SK-N-SH (cell line): ENCODE results near the gene COL28A1. TPM values are rescaled to one million over a fixed set of nuclear protein-coding genes. Genes with fewer than 3 reads are reported as not detected.

Experiments used
- CTCF ChIA-PET: fragments of 300-600, 350-600 bp; formaldehyde crosslinking; extraction: SDS; loops from one replicate; lab custom pipeline; 2021; lab: Yijun Ruan, JAX
- POLR2A ChIA-PET: fragments of 350-600 bp; sonication (Branson Sonifier 250); formaldehyde crosslinking; extraction: SDS; loops from one replicate; lab custom pipeline; 2020; ENCODE audit warnings: antibody characterized with exemption, inconsistent platforms; lab: Yijun Ruan, JAX
- DNase-seq: peaks from one replicate; pipeline ENCODE4 v3.0.0; 2012
- H2AFZ ChIP-seq: fragments of 200-600 bp; sonication (generic); 2 replicates; pipeline ENCODE4 v1.8.1; 2016; ENCODE audit warnings: antibody characterized with exemption, mild to moderate bottlenecking, low read depth
- H3F3A ChIP-seq: fragments of 200-600 bp; sonication (generic); replicated peaks from 2 replicates; pipeline ENCODE3; 2016; ENCODE audit warnings: antibody characterized with exemption, mild to moderate bottlenecking; ENCODE audit not compliant: insufficient read depth
- H3K27ac ChIP-seq, 2 experiments: fragments of 200-500 bp in 1 of 2; fragments of 200-600 bp in 1 of 2; sonication (Bioruptor generic) in 1 of 2; sonication (generic), shearing (Covaris generic) in 1 of 2; 2 replicates each; pipeline versions ENCODE4 v1.5.1 to v1.6.1; 2014 to 2016; ENCODE audit warnings: low read depth in 2 of 2, inconsistent platforms in 1 of 2, low read length in 1 of 2, mild to moderate bottlenecking in 1 of 2, mixed read lengths in 1 of 2
- H3K27me3 ChIP-seq: fragments of 200-600 bp; sonication (generic), shearing (Covaris generic); 2 replicates; pipeline ENCODE4 v1.6.1; 2016; ENCODE audit warnings: mixed run types; ENCODE audit not compliant: insufficient read depth
- H3K36me3 ChIP-seq, 2 experiments: fragments of 200-500 bp in 1 of 2; fragments of 200-600 bp in 1 of 2; sonication (Bioruptor generic) in 1 of 2; sonication (generic) in 1 of 2; replicated peaks in 1 of 2; 2 replicates each; pipeline versions ENCODE3 to v1.5.1; 2014 to 2016; ENCODE audit warnings: low read length in 1 of 2, mild to moderate bottlenecking in 1 of 2; ENCODE audit not compliant: insufficient read depth in 2 of 2, control insufficient read depth in 1 of 2
- H3K4me1 ChIP-seq, 2 experiments: fragments of 200-500 bp in 1 of 2; fragments of 200-600 bp in 1 of 2; sonication (Bioruptor generic) in 1 of 2; sonication (generic), shearing (Covaris generic) in 1 of 2; 2 replicates each; pipeline versions ENCODE4 v1.5.1 to v1.6.1; 2014 to 2016; ENCODE audit warnings: low read depth in 1 of 2, low read length in 1 of 2, mixed run types in 1 of 2; ENCODE audit not compliant: insufficient read depth in 2 of 2, control insufficient read depth in 1 of 2
- H3K4me2 ChIP-seq: fragments of 200-600 bp; sonication (generic), shearing (Covaris generic); 2 replicates; pipeline ENCODE4 v1.6.1; 2017; ENCODE audit warnings: mixed run types
- H3K4me3 ChIP-seq, 2 experiments: fragments of 200-500 bp in 1 of 2; fragments of 200-600 bp in 1 of 2; sonication (Bioruptor generic) in 1 of 2; sonication (generic), shearing (Covaris generic) in 1 of 2; 2 replicates each; pipeline versions ENCODE4 v1.5.1 to v1.8.1; 2014 to 2016; ENCODE audit warnings: low read depth in 2 of 2, inconsistent platforms in 1 of 2, low read length in 1 of 2, mild to moderate bottlenecking in 1 of 2, mixed read lengths in 1 of 2, moderate library complexity in 1 of 2
- H3K79me2 ChIP-seq: fragments of 200-600 bp; sonication (generic); 2 replicates; pipeline ENCODE4 v1.8.1; 2017; ENCODE audit warnings: mild to moderate bottlenecking; ENCODE audit not compliant: insufficient read depth
- H3K9ac ChIP-seq: fragments of 200-600 bp; sonication (generic); 2 replicates; pipeline ENCODE4 v1.6.1; 2017; ENCODE audit warnings: mixed run types
- H3K9me2 ChIP-seq: fragments of 200-600 bp; sonication (generic); 2 replicates; pipeline ENCODE4 v1.6.1; 2017; ENCODE audit warnings: mixed run types
- H3K9me3 ChIP-seq: fragments of 200-600 bp; sonication (generic); 2 replicates; pipeline ENCODE4 v1.6.1; 2017; ENCODE audit warnings: mixed run types, mild to moderate bottlenecking, moderate library complexity
- H4K20me1 ChIP-seq: fragments of 200-600 bp; sonication (generic); 2 replicates; pipeline ENCODE4 v1.6.1; 2017; ENCODE audit warnings: mild to moderate bottlenecking, mixed run types; ENCODE audit not compliant: insufficient read depth
- CTCF ChIP-seq: fragments of 200-600 bp; sonication (generic); IDR thresholded peaks from 2 replicates; pipeline ENCODE4 v1.6.1; 2017; ENCODE audit warnings: antibody characterized with exemption, mild to moderate bottlenecking, moderate library complexity
- EP300 ChIP-seq, 2 experiments: IDR thresholded peaks; 2 replicates each; pipeline versions ENCODE4 v1.4.0 to v1.6.1; 2012; ENCODE audit warnings: borderline replicate concordance in 1 of 2, low read depth in 1 of 2, low read length in 1 of 2
- EZH2phosphoT487 ChIP-seq: fragments of 200-600 bp; sonication (generic); IDR thresholded peaks from 2 replicates; pipeline ENCODE4 v1.6.1; 2017; ENCODE audit warnings: low read depth, mixed run types, mild to moderate bottlenecking, antibody characterized with exemption, moderate library complexity, borderline replicate concordance
- FOXJ3 ChIP-seq: sonication (generic); formaldehyde crosslinking; IDR thresholded peaks from 2 replicates; pipeline ENCODE4 v1.5.1; 2020; ENCODE audit warnings: mild to moderate bottlenecking, missing genetic modification reagents
- JUND ChIP-seq: IDR thresholded peaks from 2 replicates; pipeline ENCODE4 v1.4.0; 2012
- NFIC ChIP-seq: IDR thresholded peaks from 2 replicates; pipeline ENCODE4 v1.4.0; 2012; ENCODE audit warnings: borderline replicate concordance
- POLR2AphosphoS5 ChIP-seq: IDR thresholded peaks from 2 replicates; pipeline ENCODE4 v1.6.1; 2012; ENCODE audit warnings: low read depth, low read length
- RAD21 ChIP-seq: IDR thresholded peaks from 2 replicates; pipeline ENCODE4 v1.6.1; 2012; ENCODE audit warnings: mild to moderate bottlenecking, low read length
- SIN3A ChIP-seq: IDR thresholded peaks from 2 replicates; pipeline ENCODE4 v1.6.1; 2012; ENCODE audit warnings: low read depth, mild to moderate bottlenecking, low read length, moderate library complexity, borderline replicate concordance
- SMC3 ChIP-seq: IDR thresholded peaks from 2 replicates; pipeline ENCODE4 v1.6.1; 2012; ENCODE audit warnings: low read depth, low read length, improper control_type of control experiment
- TAF1 ChIP-seq: IDR thresholded peaks from 2 replicates; pipeline ENCODE4 v1.6.1; 2012; ENCODE audit warnings: low read depth, mild to moderate bottlenecking, low read length, moderate library complexity, borderline replicate concordance
- TCF12 ChIP-seq: IDR thresholded peaks from 2 replicates; pipeline ENCODE4 v1.4.0; 2012
- YY1 ChIP-seq: IDR thresholded peaks from 2 replicates; pipeline ENCODE4 v1.4.0; 2012; ENCODE audit warnings: low read depth, mild to moderate bottlenecking
- WGBS: methylation state at CpG from one replicate; pipeline ENCODE4 v1.1.6; 2017; ENCODE audit warnings: low lambda C conversion rate; 5-methylcytosine and 5-hydroxymethylcytosine counted together
- polyA plus RNA-seq, 3 experiments: library from polyadenylated mRNA; depleted of rRNA; stranded (reverse); fragments of >200 nt; gene quantifications; 2 replicates each; pipeline ENCODE4 v1.2.3, GENCODE V29; 2012
- TF ChIP-seq, protein P1 (sequence below): IDR thresholded peaks from 2 replicates; pipeline ENCODE4 v1.4.0; 2012; ENCODE audit warnings: low read depth
- TF ChIP-seq, protein P2 (sequence below): fragments of 150-350 bp; IDR thresholded peaks from 2 replicates; pipeline ENCODE4 v1.6.1; 2017; ENCODE audit warnings: antibody characterized with exemption, low read length, low read depth, borderline replicate concordance
- TF ChIP-seq, protein P3 (sequence below): IDR thresholded peaks from 2 replicates; pipeline ENCODE4; 2012

COL28A1 gene
- polyA plus RNA-seq, 1 of the 3 experiments (the other 2 are of a cell fraction) = not detected

- Histone ChIP-seq H4K20me1 (no peaks in the 10 kb centered on the region), H3K4me3 (no peak overlapping the region), H3K79me2 (no peaks in the 10 kb centered on the region), H3K9me2 (no peaks in the 10 kb centered on the region), H2AFZ (no peak overlapping the region), H3K27ac (no peak overlapping the region)
- DNase-seq = no peak
- no peak for TF ChIP-seq CTCF
- TF ChIP-seq POLR2AphosphoS5 = no peak
- no peak for TF ChIP-seq JUND
- TF ChIP-seq, protein P1, sequence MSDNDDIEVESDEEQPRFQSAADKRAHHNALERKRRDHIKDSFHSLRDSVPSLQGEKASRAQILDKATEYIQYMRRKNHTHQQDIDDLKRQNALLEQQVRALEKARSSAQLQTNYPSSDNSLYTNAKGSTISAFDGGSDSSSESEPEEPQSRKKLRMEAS = no peak
- TF ChIP-seq SMC3 = no peak
- no peak for TF ChIP-seq EP300 (IDR thresholded peaks at IDR 0.05; ENCODE audit: borderline replicate concordance in 1 of 2, low read depth in 1 of 2, low read length in 1 of 2)
- no peak for TF ChIP-seq NFIC
- TF ChIP-seq RAD21 = no peak
- TF ChIP-seq, protein P2, sequence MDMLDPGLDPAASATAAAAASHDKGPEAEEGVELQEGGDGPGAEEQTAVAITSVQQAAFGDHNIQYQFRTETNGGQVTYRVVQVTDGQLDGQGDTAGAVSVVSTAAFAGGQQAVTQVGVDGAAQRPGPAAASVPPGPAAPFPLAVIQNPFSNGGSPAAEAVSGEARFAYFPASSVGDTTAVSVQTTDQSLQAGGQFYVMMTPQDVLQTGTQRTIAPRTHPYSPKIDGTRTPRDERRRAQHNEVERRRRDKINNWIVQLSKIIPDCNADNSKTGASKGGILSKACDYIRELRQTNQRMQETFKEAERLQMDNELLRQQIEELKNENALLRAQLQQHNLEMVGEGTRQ = no peak
- no peak for TF ChIP-seq TCF12
- no peak for TF ChIP-seq FOXJ3 (CRISPR knock-in tag)
- TF ChIP-seq, protein P3, sequence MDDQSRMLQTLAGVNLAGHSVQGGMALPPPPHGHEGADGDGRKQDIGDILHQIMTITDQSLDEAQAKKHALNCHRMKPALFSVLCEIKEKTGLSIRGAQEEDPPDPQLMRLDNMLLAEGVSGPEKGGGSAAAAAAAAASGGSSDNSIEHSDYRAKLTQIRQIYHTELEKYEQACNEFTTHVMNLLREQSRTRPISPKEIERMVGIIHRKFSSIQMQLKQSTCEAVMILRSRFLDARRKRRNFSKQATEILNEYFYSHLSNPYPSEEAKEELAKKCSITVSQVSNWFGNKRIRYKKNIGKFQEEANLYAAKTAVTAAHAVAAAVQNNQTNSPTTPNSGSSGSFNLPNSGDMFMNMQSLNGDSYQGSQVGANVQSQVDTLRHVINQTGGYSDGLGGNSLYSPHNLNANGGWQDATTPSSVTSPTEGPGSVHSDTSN = no peak
- TF ChIP-seq TAF1 = no peak
- TF ChIP-seq SIN3A = no peak
- TF ChIP-seq EZH2phosphoT487 = no peak
- TF ChIP-seq YY1 = no peak
- TF ChIP-seq, all 33 proteins: peak for 0
- no peak overlapping the region for H3K4me2 ChIP-seq
- CTCF ChIA-PET = no interaction called here
- no peaks in the 10 kb centered on the region; a peak in 1 of 4 replicates for H3K4me1 ChIP-seq
- H3F3A ChIP-seq = no peaks in the 10 kb centered on the region
- H3K9ac ChIP-seq = no peak overlapping the region
- H3K9me3 ChIP-seq = no peaks in the 10 kb centered on the region
- 19% methylated on average over 1 of the region's 1 CpG for WGBS
- H3K36me3 ChIP-seq = no peaks in the 10 kb centered on the region
- H3K27me3 ChIP-seq = no peaks in the 10 kb centered on the region
- POLR2A ChIA-PET = no interaction called here
Observed at GRCh38 chr7:7318601-7319000, 217.1 kb downstream of the COL28A1 start.
